ACC112 (cell line): ENCODE results near the gene EEF1A1.
A peak's percentile ranks its signal among the peaks of the same experiment; 100 is the strongest.
"Not testable (repeated sequence)": the region's sequence is repeated elsewhere in the genome, so short reads cannot be mapped to it uniquely, and the experiment has no call there.

ENCODE experiments used
- H2AFZ ChIP-seq: fragments of 200-600 bp; sonication (generic); one replicate; pipeline ENCODE4 v1.6.0; 2017; ENCODE audit warnings: antibody characterized with exemption, low read length; ENCODE audit not compliant: unreplicated experiment
- H3K27ac ChIP-seq: fragments of 200-600 bp; sonication (generic); 2 replicates; pipeline ENCODE4 v1.5.1; 2014; ENCODE audit warnings: low read depth, mild to moderate bottlenecking, antibody characterized with exemption, low read length, moderate library complexity
- H3K27me3 ChIP-seq: fragments of 200-600 bp; sonication (generic); 2 replicates; pipeline ENCODE4 v1.6.1; 2014; ENCODE audit warnings: mild to moderate bottlenecking, antibody characterized with exemption, low read length, moderate library complexity, mixed read lengths; ENCODE audit not compliant: insufficient read depth
- H3K36me3 ChIP-seq: fragments of 200-600 bp; sonication (generic); 2 replicates; pipeline ENCODE4 v1.6.1; 2016; ENCODE audit warnings: mild to moderate bottlenecking, antibody characterized with exemption, low read length, moderate library complexity, mixed read lengths; ENCODE audit not compliant: insufficient read depth
- H3K4me1 ChIP-seq: fragments of 200-600 bp; sonication (generic); one replicate; pipeline ENCODE4 v1.6.1; 2016; ENCODE audit warnings: low read length, mixed read lengths; ENCODE audit not compliant: insufficient read depth, unreplicated experiment, control insufficient read depth
- H3K4me3 ChIP-seq: fragments of 200-600 bp; sonication (generic); 2 replicates; pipeline ENCODE4 v1.5.1; 2014; ENCODE audit warnings: mild to moderate bottlenecking, low read depth, low read length
- H3K79me2 ChIP-seq: fragments of 200-600 bp; sonication (generic); one replicate; pipeline ENCODE4 v1.6.0; 2016; ENCODE audit warnings: low read length; ENCODE audit not compliant: control insufficient read depth, unreplicated experiment, insufficient read depth

EEF1A1 gene

DNA sequence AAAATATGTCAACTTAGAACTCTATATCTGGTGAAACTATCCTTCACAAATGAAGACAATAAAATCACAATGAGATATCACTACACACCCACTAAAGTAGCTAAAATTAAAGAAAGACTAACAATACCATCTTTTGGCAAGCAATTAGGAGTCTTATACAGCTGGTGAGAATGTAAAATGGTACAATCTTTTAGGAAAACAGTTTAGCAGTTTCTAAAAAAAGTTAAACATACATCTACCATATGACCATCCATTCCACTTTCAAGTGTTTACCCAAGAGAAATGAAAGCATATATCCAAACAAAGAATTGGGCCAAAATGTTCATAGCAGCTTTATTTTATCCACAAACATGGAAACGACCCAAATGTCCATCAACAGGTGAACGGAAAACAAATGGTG, 13.8 kb upstream of the EEF1A1 start:
- H3K27me3 ChIP-seq, result no peaks in the 10 kb centered on the region
- H3K27ac ChIP-seq, result no peak overlapping the region
- H3K4me1 ChIP-seq, result no peaks in the 10 kb centered on the region
- no peaks in the 10 kb centered on the region for H3K79me2 ChIP-seq
- H2AFZ ChIP-seq, result no peak overlapping the region
- no peak overlapping the region for H3K4me3 ChIP-seq
- H3K36me3 ChIP-seq, result no peaks in the 10 kb centered on the region

DNA sequence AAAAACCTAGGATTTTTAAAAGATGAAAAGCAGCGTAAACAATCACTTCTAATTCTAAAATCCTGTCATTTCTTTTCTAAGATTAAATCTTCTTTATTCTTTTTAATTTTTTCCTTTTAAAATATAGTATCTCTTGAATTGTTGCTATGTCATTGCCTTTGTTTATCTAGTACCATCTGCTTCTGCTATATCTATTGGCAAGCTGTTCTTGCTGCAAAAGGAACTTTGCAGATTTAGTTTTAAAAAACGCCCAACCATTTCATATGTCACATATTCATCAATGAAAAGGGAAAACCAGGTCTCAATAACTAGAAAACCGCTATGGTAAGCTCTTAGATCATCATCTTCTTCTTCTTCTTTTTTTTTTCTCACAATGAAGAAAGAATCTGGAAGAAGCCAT, 11.5 kb upstream of the EEF1A1 start:
- Histone ChIP-seq H3K4me3 (no peak overlapping the region), H3K36me3 (no peaks in the 10 kb centered on the region), H3K27ac (no peak overlapping the region), H2AFZ (no peak overlapping the region), H3K27me3 (no peaks in the 10 kb centered on the region), H3K4me1 (no peaks in the 10 kb centered on the region), H3K79me2 (no peaks in the 10 kb centered on the region)

DNA sequence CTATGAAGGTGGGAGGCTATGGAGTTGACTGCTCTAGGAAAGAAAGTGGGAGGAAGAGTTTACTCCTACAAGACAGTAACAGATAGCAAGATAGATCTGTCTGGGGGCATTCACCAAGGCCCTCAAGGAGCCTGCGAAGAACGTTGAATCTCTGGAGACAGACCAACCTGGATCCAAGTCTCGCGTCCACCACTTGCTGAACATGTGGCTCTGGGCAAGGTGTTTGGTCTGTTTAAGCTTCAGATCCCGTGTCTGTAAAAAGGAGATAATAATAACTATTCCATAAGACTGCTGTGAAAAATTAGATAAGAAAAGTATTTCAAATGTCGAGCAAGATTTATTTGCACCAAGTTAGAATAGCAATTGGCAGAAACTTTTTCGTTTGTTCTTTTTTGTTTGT, 8.1 kb upstream of the EEF1A1 start:
- Histone ChIP-seq H3K27ac (no peak overlapping the region), H2AFZ (no peak overlapping the region)

DNA sequence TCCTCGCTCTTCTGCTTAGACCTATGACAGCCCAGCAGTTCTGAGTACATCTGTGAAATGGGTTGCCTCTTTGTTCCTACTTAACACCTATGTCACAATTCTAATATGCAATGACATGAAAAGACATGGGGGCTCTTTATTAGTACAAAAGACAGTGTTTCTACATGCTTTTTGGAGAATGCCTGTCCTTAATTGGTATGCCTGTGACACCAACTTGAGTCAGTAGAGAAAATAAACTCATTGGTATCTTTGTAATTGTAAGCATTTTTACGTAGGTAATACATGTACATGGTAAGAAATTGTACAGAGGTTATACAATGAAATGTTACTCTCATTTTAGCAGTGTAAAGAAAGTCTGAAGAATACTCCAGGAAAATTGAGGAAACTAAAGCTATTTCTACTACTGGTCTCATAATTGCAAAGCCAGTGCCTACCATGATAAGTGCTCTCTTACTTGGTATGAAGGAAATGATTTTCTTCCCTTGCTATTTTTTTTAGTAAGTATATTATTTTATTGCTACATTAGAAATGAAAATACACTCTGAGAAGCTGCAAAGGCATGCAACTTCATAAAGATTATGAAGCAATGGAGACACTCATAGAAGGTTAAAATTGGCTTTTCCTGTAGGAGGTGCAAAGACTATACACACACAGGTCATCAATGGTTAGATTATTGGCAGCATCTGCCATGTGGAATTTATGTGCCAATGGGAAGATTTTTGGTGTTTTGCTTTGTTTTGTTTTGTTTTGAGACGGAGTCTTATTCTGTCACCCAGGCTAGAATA, 4.9 kb upstream of the EEF1A1 start:
- no peaks in the 10 kb centered on the region for H3K27me3 ChIP-seq
- peak overlapping the region; percentile 77 for H3K27ac ChIP-seq

More for the DNA sequence above, 8.1 kb upstream of the EEF1A1 start:
- H3K27me3 ChIP-seq, result no peaks in the 10 kb centered on the region
- no peak overlapping the region for H3K4me3 ChIP-seq
- peaks cover 16% of the 10 kb centered on the region for H3K4me1 ChIP-seq
- no peaks in the 10 kb centered on the region for H3K79me2 ChIP-seq
- no peaks in the 10 kb centered on the region for H3K36me3 ChIP-seq

DNA sequence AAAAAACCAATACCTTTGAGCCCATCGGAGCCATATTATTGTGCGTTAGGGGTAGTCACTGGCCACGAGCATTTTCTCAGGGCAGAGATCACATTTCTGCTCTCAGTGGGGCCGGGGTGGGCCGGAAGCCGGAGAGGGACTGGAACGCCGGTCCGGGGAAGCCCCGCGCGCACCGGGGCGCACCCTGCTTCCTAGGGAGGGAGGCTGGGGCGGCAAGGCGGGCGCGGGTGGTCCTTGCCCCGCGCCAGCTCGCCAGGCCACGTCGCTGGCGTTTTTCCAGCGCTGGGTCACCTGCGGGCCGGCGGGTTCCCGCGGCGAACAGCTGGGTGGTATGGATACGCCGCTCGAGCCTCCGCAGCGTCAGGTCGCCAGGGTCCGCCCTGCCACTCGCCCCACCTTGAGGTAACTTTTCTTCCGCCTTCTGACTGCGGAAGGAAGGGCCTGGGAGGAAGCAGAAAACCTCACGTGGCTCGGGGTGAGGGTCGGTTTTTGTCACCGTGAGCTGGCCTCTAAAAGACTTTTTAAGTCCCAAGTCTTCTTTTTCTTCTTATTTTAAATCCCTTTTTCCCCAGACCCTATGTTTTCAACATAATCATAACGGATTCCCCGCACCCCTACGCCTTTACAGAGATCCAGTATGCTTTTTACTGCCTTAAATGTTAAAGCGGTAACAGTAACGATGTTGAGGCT, 2.7 kb upstream of the EEF1A1 start:
- peaks cover 27% of the 10 kb centered on the region for H3K4me1 ChIP-seq
- H3K27ac ChIP-seq, result peak overlapping the region; percentile 97
- peaks cover 30% of the 10 kb centered on the region for H3K79me2 ChIP-seq
- peak overlapping the region; percentile 78 for H3K4me3 ChIP-seq
- peak overlapping the region; percentile 94 for H2AFZ ChIP-seq
- no peaks in the 10 kb centered on the region for H3K27me3 ChIP-seq
- H3K36me3 ChIP-seq, result peaks cover 22% of the 10 kb centered on the region

More for the DNA sequence above, 4.9 kb upstream of the EEF1A1 start:
- H3K4me3 ChIP-seq, result peak overlapping the region; percentile 17; the same call in 1 of the 2 replicates
- peaks cover 27% of the 10 kb centered on the region for H3K4me1 ChIP-seq
- peak overlapping the region; percentile 20 for H2AFZ ChIP-seq
- peaks cover under 1% of the 10 kb centered on the region; the same call in 1 of the 2 replicates for H3K36me3 ChIP-seq
- H3K79me2 ChIP-seq, result peaks cover 9% of the 10 kb centered on the region

DNA sequence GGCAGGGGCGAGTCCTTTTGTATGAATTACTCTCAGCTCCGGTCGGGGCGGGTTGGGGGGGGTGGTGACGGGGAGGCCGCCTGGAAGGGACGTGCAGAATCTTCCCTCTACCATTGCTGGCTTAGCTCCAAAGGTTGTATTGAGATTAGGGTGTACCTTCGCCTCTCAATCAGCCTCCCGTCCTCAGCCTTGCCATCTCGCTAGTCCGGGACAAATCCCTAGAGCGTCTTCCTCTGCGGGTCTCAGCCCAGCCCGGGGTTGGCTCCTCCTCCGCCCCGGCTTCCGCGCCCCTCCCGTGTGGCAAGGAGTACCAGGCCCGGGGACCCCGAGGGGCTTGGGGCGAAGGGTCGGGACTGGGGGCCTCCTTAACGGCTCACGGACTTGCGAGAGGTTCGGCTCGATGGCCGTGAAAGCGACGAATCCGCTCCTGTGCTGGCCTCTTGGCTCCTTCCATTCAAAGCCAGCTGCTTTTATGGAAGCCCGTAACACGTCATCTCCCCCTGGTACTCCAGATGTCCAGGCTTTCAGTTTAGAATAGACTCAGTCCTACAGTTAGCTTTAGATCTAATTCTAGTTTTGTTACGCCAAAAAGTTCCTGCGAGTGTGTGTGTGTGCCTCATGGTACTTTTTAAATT, 636 bp upstream of the EEF1A1 start:
- H3K27ac ChIP-seq, result peak overlapping the region; percentile 97
- H3K36me3 ChIP-seq, result peaks cover 38% of the 10 kb centered on the region
- H2AFZ ChIP-seq, result peak overlapping the region; percentile 9
- H3K4me1 ChIP-seq, result peaks cover 35% of the 10 kb centered on the region
- H3K27me3 ChIP-seq, result no peaks in the 10 kb centered on the region
- H3K79me2 ChIP-seq, result peaks cover 49% of the 10 kb centered on the region
- H3K4me3 ChIP-seq, result peak overlapping the region; percentile 79

DNA sequence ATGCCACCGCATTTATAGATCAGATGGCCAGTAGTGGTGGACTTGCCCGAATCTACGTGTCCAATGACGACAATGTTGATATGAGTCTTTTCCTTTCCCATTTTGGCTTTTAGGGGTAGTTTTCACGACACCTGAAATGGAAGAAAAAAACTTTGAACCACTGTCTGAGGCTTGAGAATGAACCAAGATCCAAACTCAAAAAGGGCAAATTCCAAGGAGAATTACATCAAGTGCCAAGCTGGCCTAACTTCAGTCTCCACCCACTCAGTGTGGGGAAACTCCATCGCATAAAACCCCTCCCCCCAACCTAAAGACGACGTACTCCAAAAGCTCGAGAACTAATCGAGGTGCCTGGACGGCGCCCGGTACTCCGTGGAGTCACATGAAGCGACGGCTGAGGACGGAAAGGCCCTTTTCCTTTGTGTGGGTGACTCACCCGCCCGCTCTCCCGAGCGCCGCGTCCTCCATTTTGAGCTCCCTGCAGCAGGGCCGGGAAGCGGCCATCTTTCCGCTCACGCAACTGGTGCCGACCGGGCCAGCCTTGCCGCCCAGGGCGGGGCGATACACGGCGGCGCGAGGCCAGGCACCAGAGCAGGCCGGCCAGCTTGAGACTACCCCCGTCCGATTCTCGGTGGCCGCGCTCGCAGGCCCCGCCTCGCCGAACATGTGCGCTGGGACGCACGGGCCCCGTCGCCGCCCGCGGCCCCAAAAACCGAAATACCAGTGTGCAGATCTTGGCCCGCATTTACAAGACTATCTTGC, 725 bp downstream of the EEF1A1 start:
- Histone ChIP-seq H3K4me1 (peaks cover 31% of the 10 kb centered on the region), H3K27ac (peak overlapping the region; percentile 99), H3K4me3 (peak overlapping the region; percentile 99), H3K27me3 (no peaks in the 10 kb centered on the region), H3K36me3 (peaks cover 50% of the 10 kb centered on the region), H2AFZ (no peak overlapping the region), H3K79me2 (peaks cover 52% of the 10 kb centered on the region)

DNA sequence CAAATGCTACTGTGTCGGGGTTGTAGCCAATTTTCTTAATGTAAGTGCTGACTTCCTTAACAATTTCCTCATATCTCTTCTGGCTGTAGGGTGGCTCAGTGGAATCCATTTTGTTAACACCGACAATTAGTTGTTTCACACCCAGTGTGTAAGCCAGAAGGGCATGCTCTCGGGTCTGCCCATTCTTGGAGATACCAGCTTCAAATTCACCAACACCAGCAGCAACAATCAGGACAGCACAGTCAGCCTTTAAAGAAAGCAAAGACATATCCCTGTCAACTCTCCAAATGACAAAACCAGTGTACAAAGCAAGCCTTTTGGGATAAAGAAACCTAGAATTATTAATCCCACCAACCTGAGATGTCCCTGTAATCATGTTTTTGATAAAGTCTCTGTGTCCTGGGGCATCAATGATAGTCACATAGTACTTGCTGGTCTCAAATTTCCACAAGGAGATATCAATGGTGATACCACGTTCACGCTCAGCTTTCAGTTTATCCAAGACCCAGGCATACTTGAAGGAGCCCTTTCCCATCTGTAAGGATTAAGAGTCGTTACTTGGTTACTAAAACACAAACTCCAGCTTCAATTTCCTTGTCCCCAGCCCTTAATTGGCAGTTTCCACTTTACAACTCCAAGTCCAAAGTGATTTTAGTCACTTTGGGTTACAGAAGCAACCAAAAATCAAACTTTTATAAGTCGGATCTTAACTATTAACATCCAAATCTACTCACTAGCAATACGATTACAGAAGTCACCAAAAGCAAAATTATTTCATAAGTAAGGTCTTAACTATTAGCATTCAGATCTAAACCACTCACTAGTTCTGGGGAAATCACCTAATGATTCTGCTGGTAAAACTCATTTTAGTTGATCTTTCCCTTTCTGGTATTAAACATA, 1.6 kb downstream of the EEF1A1 start:
- Histone ChIP-seq H3K27ac (peak overlapping the region; percentile 99), H3K4me3 (peak overlapping the region; percentile 99), H3K4me1 (peaks cover 30% of the 10 kb centered on the region), H3K79me2 (peaks cover 52% of the 10 kb centered on the region), H3K36me3 (peaks cover 54% of the 10 kb centered on the region)
- not testable (repeated sequence) for H2AFZ ChIP-seq, H3K27me3 ChIP-seq

DNA sequence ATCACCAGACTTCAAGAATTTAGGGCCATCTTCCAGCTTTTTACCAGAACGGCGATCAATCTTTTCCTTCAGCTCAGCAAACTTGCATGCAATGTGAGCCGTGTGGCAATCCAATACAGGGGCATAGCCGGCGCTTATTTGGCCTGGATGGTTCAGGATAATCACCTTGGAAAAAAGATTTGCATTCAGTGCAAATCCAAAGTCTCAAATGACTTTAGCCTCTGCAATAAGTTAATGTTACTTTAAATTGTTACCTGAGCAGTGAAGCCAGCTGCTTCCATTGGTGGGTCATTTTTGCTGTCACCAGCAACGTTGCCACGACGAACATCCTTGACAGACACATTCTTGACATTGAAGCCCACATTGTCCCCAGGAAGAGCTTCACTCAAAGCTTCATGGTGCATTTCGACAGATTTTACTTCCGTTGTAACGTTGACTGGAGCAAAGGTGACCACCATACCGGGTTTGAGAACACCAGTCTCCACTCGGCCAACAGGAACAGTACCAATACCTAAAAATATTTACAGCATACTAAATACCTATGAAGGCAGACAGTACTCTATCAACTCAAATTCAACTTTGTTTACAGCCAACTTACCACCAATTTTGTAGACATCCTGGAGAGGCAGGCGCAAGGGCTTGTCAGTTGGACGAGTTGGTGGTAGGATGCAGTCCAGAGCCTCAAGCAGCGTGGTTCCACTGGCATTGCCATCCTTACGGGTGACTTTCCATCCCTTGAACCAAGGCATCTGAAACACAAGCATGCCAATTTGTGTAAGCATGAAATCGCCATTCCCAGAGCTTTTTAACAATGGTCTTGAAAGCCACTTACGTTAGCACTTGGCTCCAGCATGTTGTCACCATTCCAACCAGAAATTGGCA, 2.5 kb downstream of the EEF1A1 start:
- peak overlapping the region; percentile 99 for H3K27ac ChIP-seq
- H3K27me3 ChIP-seq, H2AFZ ChIP-seq: not testable (repeated sequence)
- H3K36me3 ChIP-seq, result peaks cover 54% of the 10 kb centered on the region
- peaks cover 25% of the 10 kb centered on the region for H3K4me1 ChIP-seq
- H3K4me3 ChIP-seq, result peak overlapping the region; percentile 99
- peaks cover 50% of the 10 kb centered on the region for H3K79me2 ChIP-seq
